Measurements from ENCODE around the gene GOLGA6D. TPM values are rescaled to one million over a fixed set of nuclear protein-coding genes. Genes with fewer than 3 reads are reported as not detected.
"Not testable (repeated sequence)": the region's sequence is repeated elsewhere in the genome, so short reads cannot be mapped to it uniquely, and the experiment has no call there.

Gene GOLGA6D
- total RNA-seq, 1 experiment from 2014 or later: not detected

DNA sequence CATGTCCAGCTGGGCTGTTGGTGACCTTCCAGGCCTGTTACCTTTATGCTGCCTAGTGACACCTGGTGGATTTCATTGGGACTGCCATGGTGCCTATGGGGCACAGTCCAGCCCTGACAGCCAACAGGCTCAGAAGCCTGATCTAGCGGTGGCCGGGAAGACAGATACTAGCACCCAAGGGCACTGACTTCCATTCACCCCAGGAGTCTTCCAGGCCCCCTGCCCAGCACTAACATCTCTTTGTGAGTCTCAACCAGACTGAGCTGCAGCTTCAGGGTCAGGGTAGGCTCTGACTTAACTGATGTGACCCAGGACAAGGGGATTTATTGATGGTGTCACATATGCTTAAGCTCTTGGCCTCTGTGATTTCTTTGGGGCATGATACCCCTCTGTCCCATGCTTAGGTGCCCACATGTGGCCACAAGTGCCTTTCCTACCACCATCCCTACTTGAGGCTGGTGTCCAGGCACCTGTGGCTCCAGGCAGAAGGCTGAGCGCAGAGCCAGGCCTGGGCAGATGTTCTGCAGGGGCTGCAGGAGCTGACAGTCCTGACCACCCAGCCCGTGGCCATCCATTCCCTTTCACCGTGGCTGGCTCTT lies 8.0 kb upstream of the GOLGA6D start:
- intact Hi-C loops (cut with micrococcal nuclease): loop anchor here (10.0 kb wide), 1 partner anchor 250 kb away; the partner anchor contains the start of gene PPCDC

DNA sequence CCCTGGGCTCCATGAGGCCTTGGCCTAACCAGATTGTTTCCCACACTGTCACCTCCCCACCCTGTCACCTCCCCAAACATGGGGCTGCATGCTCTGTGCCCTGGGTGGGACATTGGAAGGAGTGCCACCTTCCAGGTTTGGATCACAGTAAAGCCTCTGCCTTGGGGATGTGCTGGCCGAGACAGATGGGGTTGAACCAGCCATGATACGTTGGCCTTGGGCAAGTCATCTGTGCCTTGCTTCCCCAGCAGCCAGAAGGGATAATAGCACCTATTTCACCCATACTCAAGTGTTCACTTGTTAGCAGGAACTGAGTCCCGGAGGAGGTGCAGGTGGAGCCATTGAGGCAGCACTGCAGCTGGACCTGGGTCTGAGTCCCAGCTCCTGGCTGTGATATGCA lies 7.0 kb upstream of the GOLGA6D start:
- BruUV-seq (replicated peaks); H3K36me3 Mint-ChIP-seq (ENCODE audit: insufficient read depth, unreplicated experiment); H3K4me1 Mint-ChIP-seq (ENCODE audit: insufficient read depth, unreplicated experiment); H3K4me3 Mint-ChIP-seq (ENCODE audit: unreplicated experiment); H3K27me3 Mint-ChIP-seq (ENCODE audit: insufficient read depth, unreplicated experiment); POLR2A ChIA-PET; H3K9me3 Mint-ChIP-seq (ENCODE audit: unreplicated experiment); DNase-seq (ENCODE audit: unreplicated experiment); H3K27ac Mint-ChIP-seq (ENCODE audit: low read depth, unreplicated experiment): not testable (repeated sequence)
- intact Hi-C loops (cut with micrococcal nuclease): loop anchor here (10.0 kb wide), 1 partner anchor 251 kb away; the partner anchor contains the start of gene PPCDC
- CTCF ChIA-PET: interaction anchor here (1.4 kb wide), 1 partner anchor 953 kb away, joined by 4 read pairs; no protein-coding TSS in a partner anchor

More for the DNA sequence above, 8.0 kb upstream of the GOLGA6D start:
- H3K36me3 Mint-ChIP-seq (ENCODE audit: insufficient read depth, unreplicated experiment); H3K27me3 Mint-ChIP-seq (ENCODE audit: insufficient read depth, unreplicated experiment); H3K27ac Mint-ChIP-seq (ENCODE audit: low read depth, unreplicated experiment); H3K4me1 Mint-ChIP-seq (ENCODE audit: insufficient read depth, unreplicated experiment); H3K4me3 Mint-ChIP-seq (ENCODE audit: unreplicated experiment); POLR2A ChIA-PET; H3K9me3 Mint-ChIP-seq (ENCODE audit: unreplicated experiment); BruUV-seq (replicated peaks): not testable (repeated sequence)
- TF ChIP-seq, protein P1, sequence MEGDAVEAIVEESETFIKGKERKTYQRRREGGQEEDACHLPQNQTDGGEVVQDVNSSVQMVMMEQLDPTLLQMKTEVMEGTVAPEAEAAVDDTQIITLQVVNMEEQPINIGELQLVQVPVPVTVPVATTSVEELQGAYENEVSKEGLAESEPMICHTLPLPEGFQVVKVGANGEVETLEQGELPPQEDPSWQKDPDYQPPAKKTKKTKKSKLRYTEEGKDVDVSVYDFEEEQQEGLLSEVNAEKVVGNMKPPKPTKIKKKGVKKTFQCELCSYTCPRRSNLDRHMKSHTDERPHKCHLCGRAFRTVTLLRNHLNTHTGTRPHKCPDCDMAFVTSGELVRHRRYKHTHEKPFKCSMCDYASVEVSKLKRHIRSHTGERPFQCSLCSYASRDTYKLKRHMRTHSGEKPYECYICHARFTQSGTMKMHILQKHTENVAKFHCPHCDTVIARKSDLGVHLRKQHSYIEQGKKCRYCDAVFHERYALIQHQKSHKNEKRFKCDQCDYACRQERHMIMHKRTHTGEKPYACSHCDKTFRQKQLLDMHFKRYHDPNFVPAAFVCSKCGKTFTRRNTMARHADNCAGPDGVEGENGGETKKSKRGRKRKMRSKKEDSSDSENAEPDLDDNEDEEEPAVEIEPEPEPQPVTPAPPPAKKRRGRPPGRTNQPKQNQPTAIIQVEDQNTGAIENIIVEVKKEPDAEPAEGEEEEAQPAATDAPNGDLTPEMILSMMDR (IDR thresholded peaks at IDR 0.05; ENCODE audit: unreplicated experiment): peak; percentile 89
- DNase-seq (ENCODE audit: unreplicated experiment): peak; percentile 49
- CTCF ChIA-PET: interaction anchor here (0.6 to 1.4 kb wide), 10 partner anchors 225 to 1237 kb away, joined by 3 to 8 read pairs (median 4); no protein-coding TSS in a partner anchor

GRCh38 chr15:75278497-75278896 lies 4.1 kb upstream of the GOLGA6D start:
- CTCF ChIA-PET; H3K9me3 Mint-ChIP-seq (ENCODE audit: unreplicated experiment); BruUV-seq (replicated peaks); H3K4me1 Mint-ChIP-seq (ENCODE audit: insufficient read depth, unreplicated experiment); POLR2A ChIA-PET; H3K4me3 Mint-ChIP-seq (ENCODE audit: unreplicated experiment); H3K27ac Mint-ChIP-seq (ENCODE audit: low read depth, unreplicated experiment); H3K36me3 Mint-ChIP-seq (ENCODE audit: insufficient read depth, unreplicated experiment); DNase-seq (ENCODE audit: unreplicated experiment); H3K27me3 Mint-ChIP-seq (ENCODE audit: insufficient read depth, unreplicated experiment): not testable (repeated sequence)
- intact Hi-C loops (cut with micrococcal nuclease): loop anchor here (10.0 kb wide), 1 partner anchor 254 kb away; the partner anchor contains the start of gene PPCDC

- H3K4me3 Mint-ChIP-seq (ENCODE audit: unreplicated experiment); H3K36me3 Mint-ChIP-seq (ENCODE audit: insufficient read depth, unreplicated experiment); DNase-seq (ENCODE audit: unreplicated experiment); BruUV-seq (replicated peaks); H3K4me1 Mint-ChIP-seq (ENCODE audit: insufficient read depth, unreplicated experiment); H3K27me3 Mint-ChIP-seq (ENCODE audit: insufficient read depth, unreplicated experiment); H3K27ac Mint-ChIP-seq (ENCODE audit: low read depth, unreplicated experiment); H3K9me3 Mint-ChIP-seq (ENCODE audit: unreplicated experiment); POLR2A ChIA-PET; CTCF ChIA-PET; intact Hi-C loops (cut with micrococcal nuclease): not testable (repeated sequence)
Observed at GRCh38 chr15:75284152-75284551, 1.5 kb downstream of the GOLGA6D start.

DNA sequence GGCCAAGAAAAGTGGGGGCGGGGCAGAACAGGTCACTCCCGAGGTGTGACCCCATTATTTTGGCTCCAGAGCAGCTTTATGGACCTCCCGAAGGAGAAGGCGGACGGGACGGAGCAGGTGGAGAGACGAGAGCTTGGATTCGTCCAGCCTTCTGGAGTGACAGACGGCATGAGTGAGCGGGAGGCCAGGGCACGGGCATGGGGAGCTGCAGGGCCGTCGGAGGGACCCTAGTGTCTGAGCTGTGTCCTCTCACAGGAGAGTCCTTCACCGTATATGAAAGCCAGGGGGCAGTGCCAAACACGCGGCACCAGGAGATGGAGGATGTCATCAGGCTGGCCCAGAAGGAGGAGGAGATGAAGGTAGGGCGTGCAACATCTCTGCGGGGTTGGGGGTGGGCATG lies 11.0 kb downstream of the GOLGA6D start:
- CTCF ChIA-PET; POLR2A ChIA-PET; H3K4me1 Mint-ChIP-seq (ENCODE audit: insufficient read depth, unreplicated experiment); intact Hi-C loops (cut with micrococcal nuclease); H3K4me3 Mint-ChIP-seq (ENCODE audit: unreplicated experiment); H3K36me3 Mint-ChIP-seq (ENCODE audit: insufficient read depth, unreplicated experiment); H3K27ac Mint-ChIP-seq (ENCODE audit: low read depth, unreplicated experiment); H3K27me3 Mint-ChIP-seq (ENCODE audit: insufficient read depth, unreplicated experiment); DNase-seq (ENCODE audit: unreplicated experiment); H3K9me3 Mint-ChIP-seq (ENCODE audit: unreplicated experiment); BruUV-seq (replicated peaks): not testable (repeated sequence)

DNA sequence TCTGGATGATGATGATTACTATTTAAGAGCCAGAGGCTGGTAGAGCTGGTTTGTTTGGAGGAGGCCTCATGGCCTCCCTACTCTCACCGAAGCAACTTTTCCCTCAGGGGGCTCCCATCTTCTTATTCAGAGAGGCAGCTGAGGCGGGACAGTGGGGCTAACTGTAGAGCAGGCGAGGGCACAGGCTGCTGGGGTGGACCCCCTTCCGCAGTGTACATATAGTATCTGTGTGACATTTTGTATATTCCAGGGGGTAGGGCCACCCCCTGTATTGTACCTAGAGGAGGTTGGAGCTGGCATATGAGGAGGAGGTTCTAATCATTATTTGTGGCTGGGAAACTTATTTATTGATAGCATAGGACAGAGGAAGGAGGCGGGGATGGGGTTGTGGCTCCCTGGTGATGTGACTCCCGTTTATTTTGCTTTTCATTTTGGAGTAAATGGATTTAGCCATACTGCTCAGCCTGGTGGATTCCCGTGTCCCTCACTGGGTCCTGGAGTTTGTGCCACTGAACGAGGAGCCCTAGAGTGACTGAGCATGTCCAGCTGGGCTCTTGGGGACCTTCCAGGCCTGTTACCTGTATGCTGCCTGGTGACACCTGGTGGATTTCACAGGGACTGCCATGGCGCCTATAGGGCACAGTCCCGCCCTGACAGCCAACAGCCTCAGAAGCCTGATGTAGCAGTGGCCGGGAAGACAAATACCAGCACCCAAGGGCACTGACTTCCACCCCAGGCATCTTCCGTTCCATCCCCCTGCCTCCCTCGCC lies 16.1 kb downstream of the GOLGA6D start:
- BruUV-seq (replicated peaks); H3K36me3 Mint-ChIP-seq (ENCODE audit: insufficient read depth, unreplicated experiment); POLR2A ChIA-PET; H3K9me3 Mint-ChIP-seq (ENCODE audit: unreplicated experiment); H3K4me1 Mint-ChIP-seq (ENCODE audit: insufficient read depth, unreplicated experiment); DNase-seq (ENCODE audit: unreplicated experiment); intact Hi-C loops (cut with micrococcal nuclease); H3K27ac Mint-ChIP-seq (ENCODE audit: low read depth, unreplicated experiment); CTCF ChIA-PET: not testable (repeated sequence)
- Mint-ChIP-seq H3K27me3 (ENCODE audit: insufficient read depth, unreplicated experiment) (peaks cover 19% of the 10 kb centered on the region), H3K4me3 (ENCODE audit: unreplicated experiment) (peak overlapping the region; percentile 38)
